Activated T-helper 1 cell treated with anti-CD3 and anti-CD28 coated beads, Interleukin-2, amount 50 U/mL, for 16 hours (primary cell): ENCODE data around the gene ENOX1.

ENCODE experiments used
- DNase-seq, 2 donors: peaks; one replicate each; pipeline ENCODE4 v3.0.0-alpha.2; 2020; ENCODE audit warnings: low read depth in 1 of 2, low spot score in 1 of 2

Gene ENOX1

DNA sequence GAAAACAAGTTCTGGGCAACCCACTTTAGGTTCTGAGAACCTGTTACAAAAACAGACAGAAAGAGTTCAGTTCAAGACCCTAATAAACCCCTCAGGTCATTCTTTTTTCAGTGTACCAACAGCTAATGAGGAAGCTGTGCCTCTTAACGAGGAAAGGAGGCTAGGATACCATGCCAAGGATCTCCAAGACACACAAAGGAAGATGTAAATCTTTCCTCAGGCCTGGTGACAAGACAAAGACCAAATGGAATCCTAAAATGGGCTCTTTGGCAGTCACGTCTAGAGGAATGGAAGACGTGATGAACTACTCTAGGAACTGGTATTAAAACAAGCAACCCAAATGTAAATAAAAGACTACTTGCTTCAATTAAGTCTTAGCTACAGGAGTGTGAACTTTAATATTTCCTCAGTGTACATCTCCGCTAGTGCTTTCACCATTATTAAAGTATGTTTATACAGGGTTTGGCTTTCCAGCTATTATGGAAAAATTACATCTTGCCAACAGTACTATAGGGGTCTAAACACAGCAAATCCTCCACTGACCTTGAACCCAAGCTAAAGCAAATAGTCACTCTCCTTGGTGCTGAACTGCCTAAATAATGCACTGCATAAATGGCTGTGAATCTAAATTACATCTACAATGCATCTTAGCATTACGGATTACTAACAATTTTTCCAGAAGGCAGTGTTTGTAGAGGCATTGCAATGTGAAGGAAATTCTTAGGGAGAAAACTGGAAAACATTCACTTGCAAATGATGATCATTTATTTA, 42.3 kb downstream of the ENOX1 start:
- DNase-seq: no peak

DNA sequence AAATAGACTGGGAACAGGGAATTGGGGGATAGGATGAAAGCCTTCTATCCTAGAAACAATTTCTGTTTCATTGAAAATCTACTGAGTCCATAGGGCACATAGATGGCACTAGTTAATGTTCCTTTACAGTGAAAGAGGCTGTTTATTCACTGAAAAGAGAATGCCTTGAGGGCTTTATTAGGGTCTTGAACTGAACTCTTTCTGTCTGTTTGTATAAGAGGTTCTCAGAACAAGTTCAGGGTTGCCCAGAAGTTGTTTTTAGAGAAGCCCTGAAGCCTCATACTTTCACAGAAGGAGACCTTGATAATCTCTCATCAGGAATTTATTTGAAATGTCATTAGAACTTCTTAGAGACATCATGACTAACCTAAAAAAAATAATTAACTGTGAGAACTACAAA, 43.9 kb downstream of the ENOX1 start:
- DNase-seq: no peak

DNA sequence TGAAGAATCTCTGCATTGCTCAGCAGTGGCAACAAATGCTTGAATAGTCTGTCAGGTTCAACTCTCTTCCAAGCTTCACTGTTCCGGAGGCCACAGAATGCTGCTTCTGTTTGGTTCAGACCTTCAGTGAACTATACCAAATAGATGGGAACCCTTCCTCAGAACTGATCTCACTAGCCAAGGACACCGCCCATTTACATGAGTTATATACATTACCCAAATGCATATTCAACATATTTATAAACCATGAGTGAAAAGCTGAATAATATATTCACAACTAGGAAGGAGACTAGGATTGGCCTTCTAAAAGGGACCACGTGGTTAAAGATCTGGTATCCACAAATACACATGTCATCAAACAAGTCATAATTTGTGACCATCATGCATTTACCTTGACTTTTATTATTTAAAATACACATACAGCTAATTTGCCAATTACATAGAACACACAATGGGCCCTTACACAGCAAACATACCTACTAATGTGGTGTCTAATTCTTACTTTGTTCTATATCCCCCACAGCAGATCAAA, 49.3 kb downstream of the ENOX1 start:
- no peak for DNase-seq

DNA sequence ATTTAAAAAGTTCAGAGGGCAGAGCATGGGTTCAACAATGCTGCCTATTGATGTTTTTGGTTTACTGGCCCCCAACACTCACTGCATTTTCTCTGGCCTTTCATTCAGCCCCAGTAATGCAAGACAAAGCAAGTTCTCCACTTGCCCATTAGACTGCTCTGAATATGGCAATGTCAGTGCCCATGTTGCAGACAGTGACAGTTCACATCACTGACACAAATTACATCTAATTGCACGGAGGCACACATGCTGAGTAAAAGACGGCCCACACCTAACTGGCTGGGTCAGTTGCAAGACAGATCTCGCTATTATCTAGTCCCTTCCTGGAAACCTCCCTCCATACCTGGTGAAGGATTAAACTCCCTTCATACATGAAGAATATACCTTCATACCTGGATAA, 54.0 kb downstream of the ENOX1 start:
- DNase-seq: no peak

DNA sequence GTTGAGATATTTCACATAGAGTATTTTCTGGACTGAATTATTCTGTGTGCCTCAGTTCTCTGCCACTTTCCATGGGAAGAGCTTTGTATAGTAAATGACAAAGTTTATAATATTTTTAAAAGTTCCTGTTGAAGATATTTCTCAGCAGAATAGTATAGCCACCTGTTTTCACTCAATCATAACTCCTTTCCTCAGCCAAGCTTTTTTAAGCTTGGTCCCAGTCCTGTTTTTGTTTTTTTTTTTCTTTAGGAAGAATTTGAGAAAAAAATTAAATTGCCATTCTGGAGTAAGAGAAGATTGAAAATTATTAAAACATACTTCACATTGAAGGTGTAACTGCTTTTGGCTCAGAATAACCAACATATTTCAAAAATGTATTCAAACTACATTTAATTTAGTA, 55.5 kb downstream of the ENOX1 start:
- DNase-seq: no peak

DNA sequence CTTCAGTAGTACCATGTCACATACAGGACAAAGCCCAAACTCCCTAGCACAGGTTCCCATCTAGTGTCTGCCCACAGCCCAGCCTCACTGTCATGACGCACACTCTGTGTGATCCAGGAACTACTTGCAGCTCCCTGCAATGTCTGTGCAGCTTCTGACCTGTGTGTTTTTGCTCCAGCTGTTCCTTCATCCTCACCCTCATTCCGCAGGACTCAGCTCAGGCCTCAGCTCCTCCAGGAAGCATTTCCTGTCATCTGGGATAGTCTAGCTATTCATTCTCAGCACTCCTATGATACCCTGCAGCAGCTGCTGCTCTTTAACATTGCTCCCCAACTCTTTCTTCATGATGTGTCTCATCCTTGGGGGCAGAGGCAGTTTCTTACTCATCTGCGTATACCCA, 56.1 kb downstream of the ENOX1 start:
- no peak for DNase-seq

DNA sequence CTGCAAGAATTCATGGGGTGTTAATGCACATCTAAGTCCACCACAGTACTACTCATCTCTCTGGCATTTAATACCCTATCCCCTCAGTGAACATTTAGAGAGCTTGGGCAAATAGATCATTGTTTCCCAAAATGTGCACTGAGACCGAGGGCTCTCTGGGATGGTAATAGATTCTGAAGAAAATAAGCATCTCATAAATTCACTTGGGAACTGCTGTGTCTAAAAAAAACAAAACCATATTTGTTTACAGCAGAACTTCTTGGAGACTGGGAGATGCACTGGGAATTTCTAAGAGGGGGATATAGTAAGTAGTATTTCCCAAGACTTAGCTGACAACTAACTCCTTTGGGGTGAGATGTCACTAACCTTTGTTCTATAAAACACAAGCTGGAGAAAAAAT, 58.4 kb downstream of the ENOX1 start:
- no peak for DNase-seq

DNA sequence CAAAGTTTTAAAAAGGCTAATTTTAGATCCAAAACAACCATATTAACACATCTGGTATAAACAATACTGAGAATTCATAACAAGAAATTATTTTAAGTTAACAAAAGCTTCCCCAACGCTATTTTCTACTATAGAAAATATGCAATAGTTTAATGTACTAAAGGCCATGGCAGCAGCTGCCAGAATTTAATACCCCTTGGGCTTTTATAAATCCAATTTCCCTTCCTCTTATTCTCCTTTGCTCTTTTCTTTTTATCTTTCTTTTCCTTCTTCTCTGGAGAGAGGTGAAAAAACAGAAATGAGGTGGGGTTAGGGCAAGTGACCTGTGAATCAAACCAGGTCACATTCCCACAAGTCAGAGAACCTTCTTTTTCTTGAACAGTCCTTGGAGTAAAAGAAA, 58.9 kb downstream of the ENOX1 start:
- DNase-seq: no peak

DNA sequence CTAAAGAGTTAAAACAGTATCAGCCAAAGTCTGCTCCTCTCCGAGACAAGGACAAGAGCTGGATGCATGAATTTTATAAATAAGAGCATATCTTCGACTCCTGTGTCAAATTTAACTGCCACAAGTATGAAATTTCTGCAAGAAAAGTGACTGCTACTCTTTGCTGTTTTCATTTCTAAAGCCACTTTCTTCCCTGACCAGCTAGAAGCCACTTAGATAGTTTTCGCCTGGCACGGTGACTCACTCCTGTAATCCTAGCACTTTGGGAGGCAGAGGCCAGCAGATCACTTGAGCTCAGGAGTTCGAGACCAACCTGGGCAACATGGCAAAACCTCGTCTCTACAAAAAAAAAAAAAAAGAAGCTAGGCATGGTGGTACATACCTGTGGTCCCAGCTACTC, 61.3 kb downstream of the ENOX1 start:
- no peak for DNase-seq

DNA sequence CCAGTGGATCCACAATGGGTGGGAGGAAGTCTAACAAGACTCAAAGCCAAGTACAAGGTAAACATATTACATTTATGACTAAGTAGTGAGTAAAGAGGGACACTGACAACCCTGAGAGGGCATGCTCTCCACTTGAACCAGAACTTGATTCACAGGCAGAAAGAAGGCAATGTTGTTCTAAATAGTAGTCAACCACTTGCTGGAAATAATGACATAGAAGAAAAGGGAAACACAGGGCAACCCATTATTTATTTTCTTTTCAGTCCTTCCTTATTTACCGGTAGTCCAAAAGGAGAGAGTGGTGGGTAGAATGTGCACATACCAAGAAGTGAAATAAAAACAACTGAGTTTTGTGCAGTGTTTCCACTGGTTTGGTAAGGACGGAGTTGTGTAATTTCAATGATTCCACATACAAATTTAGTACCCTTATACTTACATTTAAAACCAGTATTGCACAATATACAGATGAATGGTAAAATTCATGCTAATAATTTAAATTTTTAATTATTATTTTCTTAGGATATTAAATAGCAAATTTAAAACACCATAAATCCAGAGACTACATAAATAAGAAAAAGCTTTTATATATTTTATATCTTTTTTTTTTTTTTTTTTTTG, 65.9 kb downstream of the ENOX1 start:
- no peak for DNase-seq

DNA sequence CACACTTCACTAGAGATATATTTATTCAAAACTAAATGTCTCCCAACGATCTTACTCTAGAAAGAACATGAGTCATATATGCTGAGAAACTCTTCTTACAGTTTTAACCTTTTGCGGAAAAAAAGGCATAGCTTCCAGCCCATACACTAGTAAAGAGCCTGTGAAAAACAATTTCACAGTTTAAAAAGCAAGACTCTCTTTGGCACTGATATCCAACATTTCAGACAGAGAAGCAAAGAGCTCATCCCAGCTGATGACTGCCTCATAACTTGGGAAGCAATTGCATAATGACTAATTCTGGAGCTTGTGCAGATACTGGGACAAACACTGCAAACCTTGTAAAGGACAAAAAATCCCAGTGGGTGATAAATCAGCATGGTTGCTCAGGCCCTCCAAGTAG, 88.0 kb downstream of the ENOX1 start:
- DNase-seq: no peak

DNA sequence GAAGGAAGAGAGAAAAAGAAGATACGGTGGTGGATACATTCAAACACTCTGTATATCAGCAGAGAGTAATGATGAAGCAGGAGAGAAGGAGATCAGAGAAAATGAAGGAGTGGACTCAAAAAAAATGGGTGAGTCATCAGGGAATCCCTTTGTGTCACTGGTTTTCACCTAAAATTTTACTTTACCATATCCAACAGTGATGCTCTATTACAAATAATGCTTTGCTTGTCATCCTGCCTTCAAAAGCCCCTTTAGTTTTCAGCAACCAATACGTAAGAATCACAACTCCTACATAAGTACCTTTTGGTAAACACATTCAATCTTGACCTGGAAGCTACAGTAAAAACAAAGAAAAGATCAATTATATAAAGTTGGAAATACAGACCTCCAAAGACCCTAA, 88.8 kb downstream of the ENOX1 start:
- no peak for DNase-seq

DNA sequence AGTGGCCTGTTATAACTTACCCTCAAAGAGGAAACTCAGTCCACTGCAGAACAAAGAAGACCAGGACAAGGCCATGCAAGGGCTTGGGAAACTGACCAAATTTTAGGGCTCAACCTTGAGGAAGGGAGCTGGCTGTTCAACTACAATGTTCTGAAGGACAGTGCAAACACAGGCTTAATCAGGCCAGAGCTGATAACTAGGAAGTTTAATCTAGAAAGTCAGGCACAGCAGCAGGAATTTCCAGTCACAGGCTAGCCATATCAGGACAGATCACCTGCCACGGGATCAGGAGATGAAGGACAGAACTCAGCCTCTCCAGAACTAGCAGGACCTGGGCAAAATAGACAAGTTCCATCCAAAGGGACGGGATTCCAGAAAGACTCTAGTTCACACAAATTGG, 89.4 kb downstream of the ENOX1 start:
- no peak for DNase-seq

DNA sequence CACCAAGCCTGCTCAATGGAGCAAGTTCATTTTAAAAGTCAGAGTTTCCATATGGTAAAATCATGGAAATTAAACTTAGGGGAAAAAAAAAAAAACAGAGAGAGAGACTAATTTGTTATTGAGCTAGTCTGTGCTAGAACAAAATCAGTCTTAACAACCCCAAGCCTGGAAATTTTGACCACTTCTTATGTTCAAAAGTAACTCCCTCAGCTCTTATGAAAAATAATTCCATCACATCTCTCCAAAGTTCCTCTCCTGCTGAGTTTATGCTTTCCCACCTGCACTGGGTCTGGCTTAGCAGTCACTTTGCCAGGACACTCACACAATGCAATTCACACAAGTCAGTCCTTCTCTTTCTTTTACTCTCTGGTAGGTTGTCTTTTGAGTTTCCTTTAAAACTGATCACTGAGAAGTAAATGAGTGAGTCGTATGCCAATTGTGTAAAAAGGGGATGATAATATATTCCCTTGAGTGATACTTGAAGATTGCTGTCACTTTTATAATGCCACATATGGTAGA, 92.6 kb downstream of the ENOX1 start:
- DNase-seq: no peak

DNA sequence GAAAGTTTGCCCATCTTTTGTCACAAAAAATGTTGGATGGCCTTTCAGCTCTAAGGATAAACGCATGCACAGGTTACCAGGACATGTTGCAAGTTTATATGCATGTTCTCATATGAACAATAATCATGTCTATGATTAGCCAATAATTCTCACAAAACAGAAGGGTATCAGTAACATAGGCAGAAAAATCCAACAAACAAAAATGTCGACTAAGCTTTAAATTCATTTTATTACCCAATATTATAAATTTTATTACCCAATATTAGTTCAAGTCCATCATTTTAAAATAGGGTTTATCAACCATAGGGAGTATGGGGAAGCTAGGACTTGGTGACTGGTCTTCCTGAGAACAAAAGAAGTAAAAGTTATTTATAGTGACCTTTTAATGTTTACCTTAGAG, 93.1 kb downstream of the ENOX1 start:
- no peak for DNase-seq

DNA sequence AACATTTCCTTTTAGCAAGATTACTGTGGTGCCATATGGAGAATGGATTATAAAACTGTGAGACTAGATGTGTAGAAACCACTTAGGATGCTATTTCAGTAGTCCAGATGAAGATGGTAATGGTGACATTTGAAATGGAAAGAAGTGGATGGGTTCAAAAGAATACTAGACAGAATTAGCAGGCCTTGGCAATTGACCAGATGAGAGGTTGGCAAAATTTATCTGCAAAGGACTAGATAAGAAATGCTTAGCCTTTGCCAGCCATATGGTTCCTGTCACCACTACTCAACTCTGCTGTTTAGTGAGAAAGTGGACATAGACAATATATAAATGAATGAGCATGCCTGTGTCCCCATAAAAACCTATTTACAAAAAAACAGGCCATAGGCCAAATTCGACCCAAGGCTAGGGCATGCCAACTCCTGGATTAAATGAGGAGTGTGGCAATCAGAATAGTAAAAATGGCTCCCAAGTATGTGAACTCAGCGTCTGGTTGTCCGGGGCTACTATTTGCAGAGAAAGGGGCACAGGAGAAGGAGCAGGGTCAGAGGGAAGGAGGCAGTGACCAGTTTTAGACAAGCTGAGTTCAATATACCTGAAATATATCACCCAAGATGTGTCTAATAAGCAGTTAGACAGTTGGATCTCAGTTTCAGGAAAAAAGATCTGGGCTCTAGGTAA, 98.4 kb downstream of the ENOX1 start:
- no peak for DNase-seq

DNA sequence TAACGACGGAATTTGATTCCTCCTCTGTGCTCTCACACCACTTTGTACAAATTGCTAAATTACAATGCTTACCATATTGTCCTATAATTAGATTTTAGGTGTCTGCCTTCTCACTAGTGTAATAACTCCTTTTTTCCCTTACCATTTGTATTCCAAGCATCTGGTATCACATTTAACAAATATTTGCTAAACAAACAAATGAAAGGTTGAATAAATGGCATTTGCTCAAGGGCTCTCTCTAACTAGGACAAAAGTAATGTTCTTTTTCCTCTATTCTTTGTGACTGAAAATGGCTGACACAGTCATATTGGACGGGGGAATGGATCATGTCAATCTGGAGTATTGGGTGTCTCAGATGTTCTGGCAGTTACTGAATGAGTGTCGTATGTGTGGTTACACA, 99.7 kb downstream of the ENOX1 start:
- no peak for DNase-seq

DNA sequence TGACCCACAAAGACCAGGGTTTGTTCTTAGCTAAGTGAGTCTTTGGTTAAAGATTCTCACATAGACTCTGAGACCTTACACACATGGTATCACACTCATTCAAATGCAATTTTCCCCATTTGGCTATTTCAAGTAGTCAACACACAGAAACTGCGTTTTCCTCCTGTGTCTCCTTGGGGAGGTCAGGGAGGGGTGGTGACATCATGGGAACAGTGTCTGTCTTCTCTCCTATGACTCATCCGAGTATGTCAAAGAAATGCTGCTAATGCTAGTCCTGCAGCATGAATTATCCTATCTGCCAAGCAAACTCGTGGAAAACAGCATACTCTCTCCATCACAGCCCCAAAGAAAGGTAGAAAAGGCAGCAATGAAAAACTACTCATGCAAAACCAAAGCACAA, 100.2 kb downstream of the ENOX1 start:
- DNase-seq: no peak

DNA sequence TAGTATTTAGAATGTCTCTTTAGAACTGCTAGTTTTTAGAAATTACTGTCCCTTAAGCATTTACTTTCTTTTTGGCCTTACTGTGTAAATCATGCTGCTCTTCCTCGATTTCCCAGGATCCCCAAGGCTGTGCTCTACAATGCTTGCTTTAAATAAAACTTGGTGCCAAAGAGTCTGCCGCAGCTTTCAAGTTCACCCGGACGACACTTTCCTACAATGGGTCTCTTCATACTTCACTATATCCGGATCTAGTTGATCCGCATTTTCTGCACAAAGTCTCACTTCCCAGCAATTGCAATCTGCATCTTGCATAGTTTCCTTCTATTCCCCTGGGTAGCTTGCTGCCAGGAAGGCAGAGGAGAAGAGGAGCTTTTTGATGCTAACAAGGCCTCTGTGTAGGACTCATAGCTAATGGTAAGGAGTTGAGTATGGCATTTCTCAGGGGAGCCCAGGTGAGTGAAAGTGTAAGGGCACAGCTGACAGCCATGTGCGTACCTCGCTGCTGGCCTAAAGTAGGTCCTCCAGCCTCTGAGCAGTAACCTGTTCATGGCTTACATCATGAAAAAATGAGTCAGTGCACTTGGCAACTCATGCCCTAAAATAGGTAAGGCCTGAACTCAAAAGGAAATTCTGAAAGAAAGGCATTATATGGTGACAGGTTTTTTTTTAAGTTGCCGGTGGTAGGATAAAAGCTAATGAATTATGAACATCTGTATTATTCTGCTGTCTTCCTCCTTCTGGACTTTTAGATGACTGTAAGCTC, 101.6 kb downstream of the ENOX1 start:
- DNase-seq: no peak

DNA sequence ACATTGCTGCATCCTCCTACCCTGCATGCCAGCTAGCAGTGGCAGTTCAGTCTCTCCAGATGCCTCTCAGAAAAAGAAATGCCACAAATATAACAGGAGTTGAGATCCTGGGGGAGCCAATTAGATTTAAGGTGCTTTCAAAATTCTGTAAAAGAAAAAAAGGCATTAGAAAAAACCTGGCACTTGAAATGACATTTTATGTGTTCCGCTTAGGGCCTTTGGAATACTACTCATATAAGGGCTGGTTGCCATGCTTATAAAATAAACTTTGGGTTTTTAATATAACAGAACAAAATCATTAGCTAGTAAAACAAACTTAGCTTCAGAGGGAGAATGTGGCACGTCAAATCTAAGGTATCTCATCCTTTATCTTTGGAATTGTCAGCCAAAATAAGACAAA, 104.1 kb downstream of the ENOX1 start:
- no peak for DNase-seq

DNA sequence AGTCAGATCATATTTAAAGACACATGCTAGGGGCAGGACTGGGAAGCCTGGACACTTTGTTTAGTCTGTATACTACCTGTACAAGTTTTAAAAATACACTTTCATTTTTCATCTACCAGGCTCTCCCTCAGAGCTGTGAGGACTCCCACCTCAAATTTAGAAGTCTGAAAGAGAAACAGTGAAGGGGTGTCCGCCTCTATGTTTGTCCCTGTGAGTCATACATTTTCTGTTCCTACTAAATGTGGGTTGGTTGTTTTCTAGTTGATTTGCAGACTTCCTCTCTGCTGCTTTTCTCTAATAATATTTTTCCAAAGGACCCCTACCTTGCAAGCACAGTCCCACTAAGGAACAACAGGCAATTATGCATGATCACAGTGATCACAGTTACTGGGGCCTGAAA, 110.5 kb downstream of the ENOX1 start:
- DNase-seq: no peak
